NCI-H345 treated with DMSO at 0.1 percent for 48 hours (cell line): ENCODE measurements around the gene NAGK.
"Not testable (repeated sequence)": the region's sequence is repeated elsewhere in the genome, so short reads cannot be mapped to it uniquely, and the experiment has no call there.

Source experiments
- DNase-seq: peaks from one replicate; lab custom pipeline; 2025; ENCODE audit not compliant: unreplicated experiment; lab: John Stamatoyannopoulos, UW

Gene NAGK

DNA sequence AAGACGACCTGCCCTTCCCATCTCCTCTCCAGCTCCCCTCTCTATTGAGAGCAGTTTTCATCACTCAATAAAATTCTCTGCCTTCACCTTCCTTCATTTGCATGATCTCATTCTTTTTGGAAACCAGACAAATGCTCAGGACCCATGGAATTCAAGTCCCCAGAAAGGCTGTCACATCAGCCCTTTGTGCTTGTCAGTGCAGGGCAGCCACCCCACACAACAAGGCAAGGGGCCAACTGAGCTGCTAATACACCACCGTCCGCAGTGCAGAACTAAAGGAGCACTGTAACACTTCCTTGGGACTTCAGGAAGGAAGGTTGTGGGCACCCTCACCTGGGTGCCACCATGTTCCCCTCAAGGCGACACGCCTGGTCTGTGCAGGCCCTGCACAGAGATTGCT is 35.4 kb downstream of the NAGK start:
- no peak for DNase-seq

DNA sequence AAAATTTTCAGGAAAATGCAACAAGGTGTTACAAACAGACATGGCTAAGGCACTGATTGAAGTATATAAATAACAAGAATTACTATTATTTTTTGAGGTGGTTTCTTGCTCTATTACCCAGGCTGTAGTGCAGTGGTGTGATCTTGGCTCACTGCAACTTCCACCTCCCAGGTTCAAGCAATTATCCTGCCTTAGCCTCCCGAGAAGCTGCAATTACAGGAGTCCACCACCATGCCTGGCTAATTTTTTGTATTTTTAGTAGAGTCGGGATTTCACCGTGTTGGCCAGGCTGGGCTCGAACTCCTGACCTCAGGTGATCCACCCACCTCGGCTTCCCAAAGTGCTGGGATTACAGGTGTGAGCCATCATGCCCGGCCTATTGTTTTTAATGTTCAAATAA is 38.0 kb downstream of the NAGK start:
- not testable (repeated sequence) for DNase-seq

- DNase-seq: no peak
Observed at GRCh38 chr2:71108091-71108490, 39.6 kb downstream of the NAGK start.

DNA sequence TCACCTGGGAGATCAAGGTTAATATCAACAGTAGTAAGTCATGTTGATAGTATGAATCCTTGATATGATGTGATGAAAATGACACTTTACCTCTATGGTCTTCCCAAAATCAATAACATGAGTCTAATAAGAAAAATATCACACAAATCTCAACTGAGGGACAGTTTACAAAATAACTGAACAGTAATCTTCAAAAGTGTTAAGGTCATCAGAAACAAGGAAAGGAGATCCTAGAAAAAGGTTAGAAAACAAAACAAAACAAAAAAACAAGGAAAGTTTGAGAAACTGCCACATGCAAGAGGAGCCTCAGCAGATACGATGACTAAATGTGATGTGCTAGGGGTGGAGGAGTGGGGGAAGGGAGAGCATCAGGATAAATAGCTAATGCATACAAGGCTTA is 45.4 kb downstream of the NAGK start:
- DNase-seq: no peak

- DNase-seq: no peak
Observed at GRCh38 chr2:71117063-71117462, 48.6 kb downstream of the NAGK start.

- no peak for DNase-seq
Observed at GRCh38 chr2:71120195-71120594, 51.7 kb downstream of the NAGK start.

DNA sequence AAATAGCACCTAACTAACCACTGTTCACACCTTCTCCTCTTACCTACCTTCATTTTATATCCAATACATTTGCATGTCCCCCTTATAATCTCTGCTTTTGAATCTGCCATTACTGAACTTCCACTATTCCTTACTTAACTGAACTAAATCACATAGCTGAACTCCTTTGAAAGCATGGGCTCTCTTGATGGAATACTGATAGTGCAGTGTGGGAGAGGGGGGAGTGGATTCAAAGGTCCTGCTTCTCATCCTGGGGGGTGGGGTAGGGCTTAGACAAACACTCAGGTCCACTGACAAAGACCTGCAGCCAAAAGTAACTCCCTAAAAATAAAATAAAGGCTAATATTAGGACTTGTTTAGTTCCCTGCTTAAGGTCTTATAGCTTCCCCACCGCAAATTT is 53.0 kb downstream of the NAGK start:
- no peak for DNase-seq

- no peak for DNase-seq
Observed at GRCh38 chr2:71122387-71123298, 54.2 kb downstream of the NAGK start.

DNA sequence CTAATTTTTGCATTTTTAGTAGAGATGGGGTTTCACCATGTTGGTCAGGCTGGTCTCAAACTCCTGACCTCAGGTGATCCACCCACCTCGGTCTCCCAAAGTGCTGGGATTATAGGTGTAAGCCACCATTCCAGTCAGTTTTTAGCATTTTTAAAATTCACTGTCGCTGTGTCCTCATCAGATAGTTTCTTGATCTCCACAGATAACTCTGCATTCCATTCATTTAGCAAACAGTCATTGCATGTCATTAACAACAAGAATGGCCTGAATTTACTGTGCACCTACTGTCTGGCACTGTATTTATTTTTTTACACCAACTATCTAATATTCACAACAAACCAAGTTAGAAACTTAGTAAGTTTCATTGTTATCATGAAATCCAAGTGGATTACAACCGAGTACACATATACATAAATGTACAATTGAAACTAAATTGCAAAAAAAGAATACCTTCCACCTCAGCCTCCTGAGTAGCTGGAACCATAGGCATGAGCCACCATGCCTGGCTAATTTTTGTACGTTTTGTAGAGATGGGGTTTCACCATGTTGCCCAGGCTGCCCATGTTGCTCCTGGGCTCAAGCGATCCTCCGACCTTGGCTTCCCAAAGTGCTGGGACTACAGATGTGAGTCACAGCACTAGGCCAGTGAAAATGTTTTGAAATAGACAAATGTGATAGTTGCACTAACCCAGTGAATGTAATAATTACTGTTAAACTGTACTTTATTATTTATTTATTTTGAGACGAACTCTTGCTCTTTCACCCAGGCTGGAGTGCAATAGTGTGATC is 57.3 kb downstream of the NAGK start:
- no peak for DNase-seq

DNA sequence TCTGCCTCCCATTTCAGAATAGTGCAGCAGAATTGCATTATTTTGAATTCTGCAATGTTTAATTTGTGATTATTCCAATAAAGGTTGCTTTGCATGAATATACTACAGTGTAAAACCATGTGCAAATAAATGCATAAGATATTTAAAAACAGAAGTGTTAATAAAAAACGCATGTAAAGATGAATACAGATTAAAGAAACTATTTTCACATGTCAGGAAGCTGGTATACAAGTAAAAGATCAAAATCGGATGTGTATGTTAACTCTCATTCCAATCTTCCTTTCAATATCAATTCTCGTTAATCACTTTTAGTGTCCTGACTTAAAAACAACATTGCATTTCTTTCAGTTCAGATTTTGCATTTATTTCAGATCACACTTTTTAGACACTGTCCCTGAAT is 58.5 kb downstream of the NAGK start:
- no peak for DNase-seq
